ENCODE results near the gene TICAM1.
A peak's percentile ranks its signal among the peaks of the same experiment; 100 is the strongest.
"Not testable (repeated sequence)": the region's sequence is repeated elsewhere in the genome, so short reads cannot be mapped to it uniquely, and the experiment has no call there.

TICAM1 gene

DNA sequence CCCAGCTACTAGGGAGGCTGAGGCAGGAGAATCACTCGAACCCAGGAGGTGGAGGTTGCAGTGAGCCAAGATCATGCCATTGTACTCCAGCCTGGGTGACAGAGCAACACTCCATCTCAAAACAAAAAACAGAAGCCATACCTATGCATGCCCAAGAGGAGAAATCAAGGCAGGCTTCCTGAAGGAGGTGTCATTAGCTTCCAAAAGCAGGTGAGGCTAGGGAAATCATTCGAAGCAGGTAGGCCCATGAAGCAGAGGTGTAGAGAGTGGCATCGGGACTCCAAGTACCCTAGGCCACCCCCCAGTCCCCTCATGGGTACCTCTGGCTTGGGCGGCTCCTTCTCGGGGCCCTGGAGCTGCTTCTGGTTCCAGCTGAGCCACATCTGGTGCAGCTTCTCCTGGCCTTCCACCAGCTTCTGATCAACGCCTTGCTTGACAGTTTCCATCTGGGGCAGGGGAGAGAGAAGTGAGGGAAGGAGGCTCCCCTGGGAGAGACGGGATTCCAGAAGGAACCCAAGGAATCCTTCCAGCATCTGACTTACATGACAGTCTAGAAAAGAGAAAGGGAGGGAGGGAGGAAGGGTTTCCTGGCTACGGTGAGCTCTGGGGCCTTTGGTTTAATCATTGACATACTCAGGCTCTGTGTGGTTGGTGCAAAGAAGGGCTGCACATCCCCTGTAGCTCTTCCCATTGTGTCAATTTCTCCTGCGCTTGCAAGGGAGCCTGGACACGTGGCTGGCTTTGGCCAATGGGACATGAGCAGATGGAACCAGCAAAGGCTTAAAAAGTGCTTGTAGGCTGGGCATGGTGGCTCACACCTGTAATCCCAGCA lies 13.1 kb upstream of the TICAM1 start:
- DNase-seq = no peak

DNA sequence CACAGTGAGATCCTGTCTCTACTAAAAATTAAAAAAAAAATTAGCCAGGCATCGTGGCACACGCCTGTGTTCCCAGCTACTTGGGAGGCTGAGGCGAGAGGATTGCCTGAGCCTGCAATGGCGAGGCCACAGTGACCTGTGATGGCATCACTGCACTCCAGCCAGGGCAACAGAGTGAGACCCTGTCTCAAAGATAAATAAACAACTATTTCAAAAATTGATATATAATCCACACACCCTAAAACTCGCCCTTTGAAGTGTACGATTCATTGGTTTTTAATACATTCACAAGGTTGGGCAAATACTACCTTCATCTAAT lies 12.1 kb upstream of the TICAM1 start:
- no peak for DNase-seq

GRCh38 chr19:4839192-4839591 lies 7.7 kb upstream of the TICAM1 start:
- no peak for DNase-seq

DNA sequence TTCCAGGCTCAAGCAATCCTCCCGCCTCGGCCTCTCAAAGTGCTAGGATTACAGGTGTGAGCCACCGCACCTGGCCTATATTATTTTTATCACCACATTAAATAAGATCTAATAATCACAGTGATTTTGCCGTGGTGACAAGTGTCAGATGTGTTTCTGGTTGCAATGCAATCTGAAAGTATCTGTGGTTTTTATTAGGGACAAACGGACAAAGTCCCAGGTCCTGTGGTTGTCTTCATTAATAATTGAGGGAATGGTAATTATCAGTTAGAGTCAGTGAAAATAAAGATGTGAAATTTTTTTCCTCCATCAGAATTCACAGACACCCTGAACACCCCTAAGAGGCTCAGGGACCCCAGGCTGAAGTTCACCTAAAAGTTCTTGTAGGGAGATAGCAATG lies 1.3 kb upstream of the TICAM1 start:
- DNase-seq = no peak

GRCh38 chr19:4831979-4832340 lies 448 bp upstream of the TICAM1 start:
- not testable (repeated sequence) for DNase-seq

DNA sequence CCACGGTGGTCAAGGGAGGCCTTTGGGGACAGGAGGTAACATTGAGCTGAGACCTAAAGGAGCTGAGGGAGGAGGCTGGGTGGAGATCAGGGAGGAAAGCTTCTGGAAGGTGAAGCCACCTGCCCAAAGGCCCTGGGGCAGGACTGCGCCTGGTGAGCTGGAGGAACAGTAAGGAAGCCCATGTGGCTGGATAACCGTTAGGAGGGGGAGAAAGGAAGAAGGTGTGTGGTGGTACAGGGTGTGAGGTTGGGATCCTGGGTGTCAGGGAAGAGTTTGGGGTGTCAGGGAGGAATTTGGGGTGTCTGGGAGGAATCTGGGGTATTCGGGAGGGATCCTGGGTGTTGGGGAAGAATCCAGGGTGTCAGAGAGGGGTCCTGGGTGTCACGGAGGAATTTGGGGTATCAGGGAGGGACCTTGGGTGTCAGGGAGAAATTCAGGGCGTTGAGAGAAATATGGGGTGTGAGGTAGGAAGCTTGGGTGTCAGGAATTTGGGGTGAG lies 695 bp downstream of the TICAM1 start:
- DNase-seq = no peak

GRCh38 chr19:4830332-4830731 lies 1.2 kb downstream of the TICAM1 start:
- DNase-seq = no peak

GRCh38 chr19:4829001-4829712 lies 2.4 kb downstream of the TICAM1 start:
- DNase-seq = peak; percentile 42 to 66 (median 64)

DNA sequence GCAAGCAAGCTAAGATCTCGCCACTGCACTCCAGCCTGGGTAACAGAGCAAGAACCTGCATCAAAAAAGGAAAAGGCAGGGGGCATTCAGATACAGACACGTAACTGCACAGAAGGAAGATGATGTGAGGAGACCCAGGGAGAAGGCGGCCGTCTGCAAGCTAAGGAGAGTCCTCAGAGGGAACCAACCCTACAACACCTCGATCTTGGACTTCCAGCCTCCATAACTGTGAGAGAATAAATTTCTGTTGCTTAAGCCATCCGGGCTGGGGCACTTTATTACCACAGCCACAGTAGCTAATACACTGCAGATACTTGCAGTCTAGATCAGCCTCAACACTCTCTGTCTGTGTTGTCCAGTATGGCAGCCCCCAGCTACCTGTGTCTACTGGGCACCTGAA lies 7.9 kb downstream of the TICAM1 start:
- DNase-seq = no peak

- DNase-seq = not testable (repeated sequence)
Measured at GRCh38 chr19:4822354-4822753, 9.2 kb downstream of the TICAM1 start.

DNA sequence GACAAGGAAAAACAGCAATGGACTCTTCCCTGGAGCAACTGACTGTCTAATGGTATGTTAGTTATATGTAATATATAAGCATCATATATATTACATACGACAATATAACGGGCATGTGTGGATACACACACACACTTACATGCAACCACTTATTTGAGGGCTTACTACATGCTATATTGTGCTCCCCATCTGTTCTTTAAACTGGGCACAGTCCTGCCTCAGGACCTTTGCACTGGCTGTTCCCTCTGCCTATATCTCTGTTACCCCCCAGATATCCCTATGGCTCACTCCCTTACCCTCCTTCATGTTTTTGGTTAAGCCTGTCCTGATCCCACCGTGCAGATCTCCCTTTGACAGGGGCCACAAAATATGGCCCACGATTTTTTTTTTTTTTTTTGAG lies 10.2 kb downstream of the TICAM1 start:
- DNase-seq = no peak

GRCh38 chr19:4817467-4818277 lies 13.8 kb downstream of the TICAM1 start:
- no peak for DNase-seq

DNA sequence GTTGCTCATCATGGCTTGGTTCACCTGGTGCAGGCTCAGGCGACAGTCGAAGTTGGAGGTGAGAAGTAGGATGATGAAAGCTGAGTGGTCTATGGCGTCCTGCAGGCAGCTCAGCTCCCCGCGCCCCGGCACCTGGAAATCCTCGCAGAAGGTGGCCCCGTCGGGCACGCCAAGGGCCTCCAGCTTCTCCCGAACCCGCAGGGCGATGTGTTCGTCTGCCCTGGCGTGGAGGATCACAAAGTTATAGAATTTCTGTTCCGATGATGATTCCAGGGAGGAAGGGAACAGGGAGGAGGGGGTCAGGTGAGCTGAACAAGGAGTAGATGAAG lies 14.6 kb downstream of the TICAM1 start:
- no peak for DNase-seq

- no peak for DNase-seq
Measured at GRCh38 chr19:4816202-4816949, 15.1 kb downstream of the TICAM1 start.

DNA sequence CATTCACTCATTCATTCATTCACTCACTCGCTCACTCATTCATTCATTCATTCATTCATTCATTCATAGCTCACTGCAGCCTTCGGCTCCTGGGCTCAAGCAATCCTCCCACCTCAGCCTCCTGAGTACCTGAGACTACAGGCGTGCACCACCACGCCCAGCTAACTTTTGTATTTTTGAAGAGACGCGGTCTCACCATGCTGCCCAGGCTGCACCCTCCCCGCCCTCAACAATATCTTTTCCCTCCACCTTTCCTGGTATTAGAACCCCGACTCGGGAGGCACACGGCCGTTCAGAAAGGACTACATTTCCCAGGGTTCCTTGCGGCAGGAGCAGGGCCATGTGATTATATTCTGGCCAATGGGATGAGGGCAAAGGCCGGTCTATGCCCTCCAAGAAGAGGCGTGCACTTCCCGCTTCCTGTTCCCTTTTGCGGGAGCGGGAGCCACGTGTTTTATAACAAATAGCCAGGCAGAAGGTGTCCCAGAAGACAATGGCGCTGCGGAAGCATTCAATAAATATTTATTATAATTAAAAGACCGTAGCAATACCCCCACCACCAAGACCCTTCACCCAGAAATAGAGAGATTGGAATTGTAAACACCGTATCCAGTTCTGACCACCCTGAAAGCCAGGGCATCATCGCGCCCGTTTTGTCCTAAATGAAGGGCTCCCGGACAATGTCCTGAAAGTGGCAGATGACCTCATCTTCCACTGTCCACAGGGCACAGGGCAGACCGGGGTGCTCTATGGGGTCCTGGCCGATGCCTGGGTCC lies 15.9 kb downstream of the TICAM1 start:
- DNase-seq = peak; percentile 94 to 97 (median 96)

- DNase-seq = no peak
Measured at GRCh38 chr19:4814625-4815425, 16.7 kb downstream of the TICAM1 start.

- DNase-seq = peak; percentile 76 to 90 (median 86)
Measured at GRCh38 chr19:4811328-4812131, 20.0 kb downstream of the TICAM1 start.

DNA sequence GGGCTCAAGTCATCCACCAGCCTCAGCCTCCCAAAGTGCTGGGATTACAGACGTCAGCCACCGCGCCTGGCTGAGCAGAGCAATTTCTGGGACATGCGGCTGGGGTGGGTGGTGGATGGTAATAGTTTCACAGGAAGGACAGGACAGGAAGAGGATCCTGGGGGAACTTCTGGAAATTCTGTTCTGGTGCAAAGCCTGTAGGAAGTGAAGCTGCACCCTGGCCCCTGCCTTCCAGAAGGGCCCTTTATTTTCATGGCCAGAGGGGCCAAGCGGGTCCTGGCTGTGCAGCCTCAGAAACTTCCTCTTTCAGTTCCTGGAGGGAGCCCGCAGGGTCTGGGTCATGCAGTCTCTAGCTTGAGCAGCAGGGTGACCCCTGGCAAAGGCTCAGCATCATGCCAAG lies 24.3 kb downstream of the TICAM1 start:
- DNase-seq = peak; percentile 88 to 93 (median 92)

- DNase-seq = no peak
Measured at GRCh38 chr19:4806384-4806783, 25.1 kb downstream of the TICAM1 start.

DNA sequence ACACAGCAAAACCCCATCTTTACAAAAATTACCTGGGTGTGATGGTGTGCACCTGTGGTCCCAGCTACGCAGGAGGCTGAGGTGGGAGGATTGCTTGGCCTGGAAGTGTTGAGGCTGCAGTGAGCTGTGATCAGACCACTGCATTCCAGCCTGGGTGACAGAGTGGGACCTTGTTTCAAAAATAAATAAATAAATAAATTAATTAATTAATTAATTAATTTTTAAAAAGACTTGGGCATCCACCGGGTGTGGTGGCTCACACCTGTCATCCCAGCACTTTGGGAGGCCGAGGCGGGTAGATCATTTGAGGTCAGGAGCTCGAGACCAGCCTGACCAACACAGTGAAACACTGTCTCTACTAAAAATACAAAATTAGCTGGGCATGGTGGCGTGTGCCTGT lies 26.4 kb downstream of the TICAM1 start:
- not testable (repeated sequence) for DNase-seq

Measured in suppressor macrophage (primary cell).